ENCODE results near the gene RNF103. TPM values are rescaled to one million over a fixed set of nuclear protein-coding genes. Genes with fewer than 3 reads are reported as not detected.
"Not testable (repeated sequence)": the region's sequence is repeated elsewhere in the genome, so short reads cannot be mapped to it uniquely, and the experiment has no call there.

RNF103 gene
- total RNA-seq, 1 experiment from 2014 or later, result 34.1 TPM

DNA sequence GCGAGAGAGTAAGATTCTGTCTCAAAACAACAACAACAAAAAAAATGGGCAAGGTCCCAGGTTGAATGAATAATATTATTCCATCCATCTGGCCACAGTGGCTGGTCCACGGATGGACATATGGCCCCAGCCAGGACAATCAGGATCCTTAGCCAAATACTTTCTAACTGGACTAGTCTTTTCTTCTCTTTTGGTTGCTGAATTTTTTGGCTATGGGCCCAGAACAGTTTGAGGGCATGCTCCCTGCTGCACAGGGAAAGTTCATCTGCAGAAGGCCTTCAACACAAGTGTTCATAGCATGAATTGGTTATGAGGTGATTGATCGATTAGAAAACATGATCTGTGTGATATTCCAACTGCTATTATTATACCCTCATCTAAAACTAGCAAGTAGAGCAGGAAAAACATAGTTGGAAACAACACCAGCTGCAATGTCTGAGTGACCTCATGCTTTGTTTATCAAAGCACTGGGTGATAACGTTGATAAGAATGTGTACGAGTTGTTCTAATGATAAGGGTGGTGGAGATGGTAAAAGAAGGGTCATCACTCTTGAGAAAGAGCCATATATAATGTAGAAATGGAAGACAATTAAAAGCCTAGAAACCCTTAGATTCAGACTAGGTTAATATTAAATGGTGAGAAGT lies 47.8 kb upstream of the RNF103 start:
- H3K4me1 Mint-ChIP-seq (ENCODE audit: low read depth, unreplicated experiment), result peaks cover 10% of the 10 kb centered on the region
- H3K27ac Mint-ChIP-seq (ENCODE audit: unreplicated experiment), result no peak overlapping the region
- CTCF ChIA-PET, result no interaction called here
- H3K36me3 Mint-ChIP-seq (ENCODE audit: insufficient read depth, unreplicated experiment), result no peaks in the 10 kb centered on the region
- peaks cover 3% of the 10 kb centered on the region for H3K9me3 Mint-ChIP-seq (ENCODE audit: low read depth, unreplicated experiment)
- DNase-seq, result no peak
- no peak for TF ChIP-seq CTCF (IDR thresholded peaks at IDR 0.05; ENCODE audit: unreplicated experiment)
- intact Hi-C loops (cut with micrococcal nuclease; ENCODE audit: unreplicated experiment), result no loop called here
- H3K27me3 Mint-ChIP-seq (ENCODE audit: unreplicated experiment), result no peaks in the 10 kb centered on the region
- H3K4me3 Mint-ChIP-seq (ENCODE audit: low read depth, unreplicated experiment), result no peak overlapping the region
- no TSS peak for BruUV-seq (replicated peaks)

DNA sequence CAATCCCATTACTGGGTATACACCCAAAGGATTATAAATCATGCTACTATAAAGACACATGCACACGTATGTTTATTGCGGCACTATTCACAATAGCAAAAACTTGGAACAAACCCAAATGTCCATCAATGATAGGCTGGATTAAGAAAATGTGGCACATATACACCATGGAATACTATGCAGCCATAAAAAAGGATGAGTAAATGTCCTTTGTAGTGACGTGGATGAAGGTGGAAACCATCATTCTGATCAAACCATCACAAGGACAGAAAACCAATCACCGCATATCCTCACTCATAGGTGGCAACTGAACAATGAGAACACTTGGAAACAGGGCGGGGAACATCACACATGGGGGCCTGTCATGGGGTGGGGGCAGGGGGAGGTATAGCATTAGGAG lies 45.7 kb upstream of the RNF103 start:
- CTCF ChIA-PET; H3K27ac Mint-ChIP-seq (ENCODE audit: unreplicated experiment): not testable (repeated sequence)

DNA sequence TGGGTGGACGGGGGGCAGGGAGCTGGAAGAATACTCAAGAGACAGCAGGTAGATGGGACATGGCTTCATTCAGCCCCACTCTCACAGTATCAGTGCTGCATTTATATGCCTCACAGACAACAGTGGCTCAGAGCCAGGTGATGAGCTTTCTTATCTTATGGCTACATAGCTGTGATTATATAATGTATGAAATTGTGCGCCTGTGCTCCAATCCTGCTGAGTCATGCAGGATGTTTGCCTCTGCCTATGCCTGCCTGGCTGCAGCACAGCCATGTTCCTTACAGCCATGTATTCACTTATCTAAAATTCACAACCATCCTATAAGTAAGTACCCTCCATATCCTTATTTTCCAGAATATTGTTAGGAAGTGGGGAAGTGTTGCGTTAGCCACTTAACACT lies 37.7 kb upstream of the RNF103 start:
- TF ChIP-seq CTCF (IDR thresholded peaks at IDR 0.05; ENCODE audit: unreplicated experiment), result no peak
- Mint-ChIP-seq H3K27me3 (ENCODE audit: unreplicated experiment) (no peaks in the 10 kb centered on the region), H3K4me3 (ENCODE audit: low read depth, unreplicated experiment) (no peak overlapping the region), H3K27ac (ENCODE audit: unreplicated experiment) (no peak overlapping the region), H3K9me3 (ENCODE audit: low read depth, unreplicated experiment) (peaks cover 6% of the 10 kb centered on the region), H3K36me3 (ENCODE audit: insufficient read depth, unreplicated experiment) (no peaks in the 10 kb centered on the region), H3K4me1 (ENCODE audit: low read depth, unreplicated experiment) (no peaks in the 10 kb centered on the region)
- BruUV-seq (replicated peaks), result no TSS peak
- CTCF ChIA-PET, result no interaction called here
- no peak for DNase-seq
- intact Hi-C loops (cut with micrococcal nuclease; ENCODE audit: unreplicated experiment), result no loop called here

More for the DNA sequence above, 45.7 kb upstream of the RNF103 start:
- DNase-seq; H3K27me3 Mint-ChIP-seq (ENCODE audit: unreplicated experiment); intact Hi-C loops (cut with micrococcal nuclease; ENCODE audit: unreplicated experiment); H3K4me1 Mint-ChIP-seq (ENCODE audit: low read depth, unreplicated experiment); BruUV-seq (replicated peaks); H3K4me3 Mint-ChIP-seq (ENCODE audit: low read depth, unreplicated experiment); H3K36me3 Mint-ChIP-seq (ENCODE audit: insufficient read depth, unreplicated experiment); H3K9me3 Mint-ChIP-seq (ENCODE audit: low read depth, unreplicated experiment): not testable (repeated sequence)

DNA sequence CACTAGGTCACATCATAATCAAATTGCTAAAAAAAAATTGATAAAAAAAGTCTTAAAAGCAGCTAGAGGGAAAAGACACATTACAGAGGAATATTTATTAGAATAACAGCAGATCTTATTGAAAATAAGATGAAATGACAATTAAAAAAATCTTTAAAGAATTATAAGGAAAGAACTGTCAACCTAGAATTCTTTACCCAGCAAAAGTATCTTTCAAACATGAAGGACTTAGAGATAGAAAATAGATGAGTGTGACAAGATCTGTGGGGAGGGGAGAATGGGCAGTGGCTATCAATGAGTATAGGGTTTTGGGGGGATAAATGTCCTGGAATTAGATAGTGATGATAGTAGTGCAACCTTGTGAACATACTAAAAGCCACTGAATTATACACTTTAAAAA lies 26.5 kb upstream of the RNF103 start:
- no peak for TF ChIP-seq CTCF (IDR thresholded peaks at IDR 0.05; ENCODE audit: unreplicated experiment)
- no peak for DNase-seq
- intact Hi-C loops (cut with micrococcal nuclease; ENCODE audit: unreplicated experiment), result no loop called here
- Mint-ChIP-seq H3K36me3 (ENCODE audit: insufficient read depth, unreplicated experiment) (peaks cover 6% of the 10 kb centered on the region), H3K27me3 (ENCODE audit: unreplicated experiment) (no peaks in the 10 kb centered on the region), H3K27ac (ENCODE audit: unreplicated experiment) (peak overlapping the region; percentile 63), H3K4me3 (ENCODE audit: low read depth, unreplicated experiment) (no peak overlapping the region), H3K9me3 (ENCODE audit: low read depth, unreplicated experiment) (peaks cover 4% of the 10 kb centered on the region), H3K4me1 (ENCODE audit: low read depth, unreplicated experiment) (peaks cover 16% of the 10 kb centered on the region)
- no TSS peak for BruUV-seq (replicated peaks)
- CTCF ChIA-PET, result no interaction called here

GRCh38 chr2:86649119-86649947 lies 25.7 kb upstream of the RNF103 start:
- no peak for TF ChIP-seq CTCF (IDR thresholded peaks at IDR 0.05; ENCODE audit: unreplicated experiment)
- peak overlapping the region; percentile 63 for H3K27ac Mint-ChIP-seq (ENCODE audit: unreplicated experiment)
- H3K4me1 Mint-ChIP-seq (ENCODE audit: low read depth, unreplicated experiment), result peaks cover 16% of the 10 kb centered on the region
- CTCF ChIA-PET, result interaction anchor here (0.9 to 1.3 kb wide), 2 partner anchors 27 to 46 kb away, joined by 3 to 4 read pairs; no protein-coding TSS in a partner anchor
- H3K27me3 Mint-ChIP-seq (ENCODE audit: unreplicated experiment), result no peaks in the 10 kb centered on the region
- peaks cover 6% of the 10 kb centered on the region for H3K36me3 Mint-ChIP-seq (ENCODE audit: insufficient read depth, unreplicated experiment)
- intact Hi-C loops (cut with micrococcal nuclease; ENCODE audit: unreplicated experiment), result no loop called here
- no peak overlapping the region for H3K4me3 Mint-ChIP-seq (ENCODE audit: low read depth, unreplicated experiment)
- no TSS peak for BruUV-seq (replicated peaks)
- H3K9me3 Mint-ChIP-seq (ENCODE audit: low read depth, unreplicated experiment), result peaks cover 4% of the 10 kb centered on the region
- DNase-seq, result peak; percentile 34

All from Calu3 (cell line).